Measurements from ENCODE around the gene SCN1A.

DNA sequence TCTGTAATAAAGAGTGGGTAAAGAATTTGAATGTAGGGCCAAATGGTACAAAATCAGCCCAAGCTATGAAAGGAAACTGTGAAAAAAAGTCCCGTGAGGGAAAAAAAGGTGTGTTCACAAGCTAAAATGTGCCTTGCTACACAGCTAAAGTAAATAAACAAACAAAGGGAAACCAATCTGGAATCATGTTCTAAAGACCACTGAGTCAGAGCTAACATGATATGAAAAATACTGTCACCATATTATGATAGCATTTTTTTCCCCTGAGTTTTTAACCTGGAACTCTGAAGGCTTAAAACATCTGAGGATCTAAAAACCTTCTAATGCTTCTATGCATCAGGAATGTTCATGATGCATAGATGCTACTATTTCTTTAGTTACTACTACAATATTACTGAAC lies 58.8 kb downstream of the SCN1A start:
- TF ChIP-seq CTCF (conservative IDR thresholded peaks at IDR 0.05; ENCODE audit: low read depth in 2 of 2) (no peak), ZNF114 (CRISPR knock-in tag; IDR thresholded peaks at IDR 0.05) (no peak), EZH2 (IDR thresholded peaks at IDR 0.05; ENCODE audit: low read depth, unreplicated experiment) (no peak), EZH2phosphoT487 (IDR thresholded peaks at IDR 0.05; ENCODE audit: unreplicated experiment) (no peak), NANOG (IDR thresholded peaks at IDR 0.05; ENCODE audit: borderline replicate concordance) (no peak)

All from GM23338 (cell line).